GM12865 (cell line): ENCODE results near the gene ATP2A1.

ENCODE experiments used
- DNase-seq: peaks from one replicate; pipeline ENCODE4 v3.0.0; 2010; ENCODE audit warnings: low read depth
- H3K4me3 ChIP-seq: 2 replicates; pipeline ENCODE4 v1.5.1; 2011; ENCODE audit warnings: mild to moderate bottlenecking, low read depth, low read length, control low read depth
- TF ChIP-seq, protein P1 (sequence below): IDR thresholded peaks from 2 replicates; pipeline ENCODE4 v1.5.1; 2011; ENCODE audit warnings: low read length, control low read depth, low read depth, inconsistent platforms; ENCODE audit not compliant: insufficient read depth; ENCODE audit errors: missing control alignments

The ATP2A1 gene

DNA sequence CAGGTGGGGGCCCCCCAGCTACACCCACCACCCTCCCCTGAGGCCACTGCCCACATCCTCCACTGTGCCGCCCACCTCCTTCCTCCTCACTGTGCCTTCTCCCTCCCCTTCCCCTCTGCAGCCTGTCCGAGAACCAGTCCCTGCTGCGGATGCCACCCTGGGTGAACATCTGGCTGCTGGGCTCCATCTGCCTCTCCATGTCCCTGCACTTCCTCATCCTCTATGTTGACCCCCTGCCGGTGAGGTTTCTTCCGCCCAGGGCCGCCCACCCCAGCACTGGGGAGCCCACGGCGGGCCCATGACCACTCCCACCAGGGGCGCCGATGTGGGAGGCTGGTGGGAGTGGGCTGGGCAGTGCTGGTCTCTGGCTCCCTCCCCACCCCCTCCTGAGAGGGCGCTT is 24.6 kb downstream of the ATP2A1 start:
- DNase-seq, result no peak
- TF ChIP-seq, protein P1, sequence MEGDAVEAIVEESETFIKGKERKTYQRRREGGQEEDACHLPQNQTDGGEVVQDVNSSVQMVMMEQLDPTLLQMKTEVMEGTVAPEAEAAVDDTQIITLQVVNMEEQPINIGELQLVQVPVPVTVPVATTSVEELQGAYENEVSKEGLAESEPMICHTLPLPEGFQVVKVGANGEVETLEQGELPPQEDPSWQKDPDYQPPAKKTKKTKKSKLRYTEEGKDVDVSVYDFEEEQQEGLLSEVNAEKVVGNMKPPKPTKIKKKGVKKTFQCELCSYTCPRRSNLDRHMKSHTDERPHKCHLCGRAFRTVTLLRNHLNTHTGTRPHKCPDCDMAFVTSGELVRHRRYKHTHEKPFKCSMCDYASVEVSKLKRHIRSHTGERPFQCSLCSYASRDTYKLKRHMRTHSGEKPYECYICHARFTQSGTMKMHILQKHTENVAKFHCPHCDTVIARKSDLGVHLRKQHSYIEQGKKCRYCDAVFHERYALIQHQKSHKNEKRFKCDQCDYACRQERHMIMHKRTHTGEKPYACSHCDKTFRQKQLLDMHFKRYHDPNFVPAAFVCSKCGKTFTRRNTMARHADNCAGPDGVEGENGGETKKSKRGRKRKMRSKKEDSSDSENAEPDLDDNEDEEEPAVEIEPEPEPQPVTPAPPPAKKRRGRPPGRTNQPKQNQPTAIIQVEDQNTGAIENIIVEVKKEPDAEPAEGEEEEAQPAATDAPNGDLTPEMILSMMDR, result no peak
- no peak overlapping the region for H3K4me3 ChIP-seq

GRCh38 chr16:28903344-28904042 is 25.2 kb downstream of the ATP2A1 start:
- H3K4me3 ChIP-seq, result no peak overlapping the region
- TF ChIP-seq, protein P1, result no peak
- no peak for DNase-seq

DNA sequence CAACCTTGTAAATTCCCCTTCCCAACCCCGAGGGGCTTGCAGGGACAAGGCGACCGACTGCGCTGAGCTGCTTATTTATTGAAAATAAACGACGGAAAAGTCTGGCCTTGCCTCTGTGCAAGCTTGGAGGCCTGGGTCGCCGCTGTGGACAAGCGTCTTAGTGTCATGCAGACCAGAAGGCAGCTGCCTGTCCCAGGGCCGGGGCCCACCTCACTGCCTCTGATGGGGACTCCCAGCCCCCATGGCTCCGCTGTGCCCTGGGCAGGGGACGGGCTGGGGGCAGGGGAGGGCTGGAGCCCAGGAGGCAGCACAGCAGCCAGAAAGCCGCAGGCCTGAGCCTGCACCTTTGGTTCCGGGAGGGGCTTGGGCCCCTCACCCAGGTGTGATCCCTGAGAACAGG is 26.1 kb downstream of the ATP2A1 start:
- TF ChIP-seq, protein P1, result no peak
- no peak overlapping the region for H3K4me3 ChIP-seq
- no peak for DNase-seq

- DNase-seq, result no peak
- no peak overlapping the region for H3K4me3 ChIP-seq
- TF ChIP-seq, protein P1, result no peak
Measured at GRCh38 chr16:28904828-28905227, 26.5 kb downstream of the ATP2A1 start.

- TF ChIP-seq, protein P1, result no peak
- no peak for DNase-seq
- H3K4me3 ChIP-seq, result no peak overlapping the region
Measured at GRCh38 chr16:28905229-28905754, 27.0 kb downstream of the ATP2A1 start.

DNA sequence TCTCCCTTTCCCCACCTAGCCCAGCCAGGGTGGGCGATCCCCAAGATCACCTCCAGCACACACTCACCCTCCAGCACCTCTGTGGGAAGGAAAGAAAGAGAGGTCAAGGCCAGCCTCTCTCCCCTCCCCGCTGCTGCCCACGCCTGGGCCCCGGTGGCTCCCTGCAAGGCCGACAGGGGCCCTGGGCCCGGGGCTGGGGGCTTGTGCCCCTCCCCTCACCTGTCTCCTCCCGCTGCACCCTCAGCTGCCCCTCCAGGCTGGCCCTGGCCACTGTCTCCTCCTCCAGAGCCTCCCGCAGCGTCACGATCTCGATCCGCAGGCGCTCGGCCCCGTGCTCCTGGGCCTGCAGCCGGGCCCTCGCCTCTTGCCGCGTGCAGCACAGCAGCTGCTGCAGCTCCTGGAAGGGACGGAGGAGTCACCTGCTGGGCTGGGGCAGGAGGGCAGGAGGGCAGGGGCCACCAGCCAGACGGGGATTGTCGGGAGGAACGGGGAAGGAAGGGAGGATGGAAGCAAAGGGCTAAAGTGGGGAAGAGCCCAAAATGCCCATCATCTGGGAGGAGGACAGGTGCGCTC is 27.6 kb downstream of the ATP2A1 start:
- TF ChIP-seq, protein P1, result no peak
- DNase-seq, result no peak
- H3K4me3 ChIP-seq, result no peak overlapping the region
